Body of pancreas (tissue), 4 donors: ENCODE results near the gene CEP104. TPM values are rescaled to one million over a fixed set of nuclear protein-coding genes. Genes with fewer than 3 reads are reported as not detected.
A peak's percentile ranks its signal among the peaks of the same experiment; 100 is the strongest.

ENCODE experiments used
- ATAC-seq: fragments of 150-250 bp; one replicate; pipeline ENCODE4 v1.9.1; 2016
- DNase-seq, 4 donors: peaks; one replicate each; pipeline ENCODE4 v3.0.0-alpha.2; 2019
- H3K27ac ChIP-seq, 4 donors: fragments of 200-600 bp; sonication (generic); 1 replicate in 3 of 4; 2 replicates in 1 of 4; pipeline versions ENCODE4 v1.5.1 to v1.6.1; 2016 to 2019; ENCODE audit warnings: mild to moderate bottlenecking in 1 of 4, mixed read lengths in 1 of 4, moderate library complexity in 1 of 4
- H3K27me3 ChIP-seq, 2 donors: fragments of 200-600 bp; sonication (generic); one replicate each; pipeline ENCODE4 v1.6.0; 2016; ENCODE audit warnings: mild to moderate bottlenecking in 1 of 2
- H3K36me3 ChIP-seq, 2 donors: fragments of 200-600 bp; sonication (generic); replicated peaks in 1 of 2; 2 replicates each; pipeline ENCODE4 v1.5.1; 2016; ENCODE audit warnings: low read depth in 2 of 2; ENCODE audit not compliant: insufficient read depth in 1 of 2
- H3K4me1 ChIP-seq: fragments of 200-600 bp; sonication (generic); one replicate; pipeline ENCODE4 v1.6.0; 2016
- H3K4me3 ChIP-seq, 2 donors: fragments of 200-600 bp; sonication (generic); 1 replicate in 1 of 2; 2 replicates in 1 of 2; pipeline ENCODE4 v1.5.1; 2016 to 2019
- H3K9me3 ChIP-seq, 3 donors: fragments of 200-600 bp; sonication (generic); 1 replicate in 2 of 3; 2 replicates in 1 of 3; pipeline ENCODE4 v1.5.1; 2016
- POLR2A ChIP-seq, 3 donors: fragments of 450-650 bp; IDR thresholded peaks; one replicate each; pipeline ENCODE4 v1.6.1; 2016; ENCODE audit warnings: antibody characterized with exemption in 3 of 3, mild to moderate bottlenecking in 2 of 3
- WGBS, 2 donors: methylation state at CpG; one replicate each; pipeline ENCODE4 v1.1.5; 2017; 5-methylcytosine and 5-hydroxymethylcytosine counted together
- intact Hi-C: fragments of 100-400 bp; cut with DNase I; formaldehyde crosslinking; loops from one replicate; pipeline ENCODE4 v1.15.1; 2023
- total RNA-seq, 2 donors: library from RNA; depleted of rRNA; stranded (reverse); fragments of >200 nt; gene quantifications; one replicate each; pipeline ENCODE4 v1.1.0, GENCODE V29; 2016
- TF ChIP-seq, protein P1 (sequence below), 7 experiments: fragments of 450-650 bp in 4 of 7; fragments of 200-600 bp in 3 of 7; sonication (generic) in 3 of 7; IDR thresholded peaks; one replicate each; pipeline ENCODE4 v1.5.1; 2016 to 2019; ENCODE audit warnings: antibody characterized with exemption in 7 of 7

The CEP104 gene
- total RNA-seq, 2 donors from 2014 or later, result 17.9 to 22.1 TPM

DNA sequence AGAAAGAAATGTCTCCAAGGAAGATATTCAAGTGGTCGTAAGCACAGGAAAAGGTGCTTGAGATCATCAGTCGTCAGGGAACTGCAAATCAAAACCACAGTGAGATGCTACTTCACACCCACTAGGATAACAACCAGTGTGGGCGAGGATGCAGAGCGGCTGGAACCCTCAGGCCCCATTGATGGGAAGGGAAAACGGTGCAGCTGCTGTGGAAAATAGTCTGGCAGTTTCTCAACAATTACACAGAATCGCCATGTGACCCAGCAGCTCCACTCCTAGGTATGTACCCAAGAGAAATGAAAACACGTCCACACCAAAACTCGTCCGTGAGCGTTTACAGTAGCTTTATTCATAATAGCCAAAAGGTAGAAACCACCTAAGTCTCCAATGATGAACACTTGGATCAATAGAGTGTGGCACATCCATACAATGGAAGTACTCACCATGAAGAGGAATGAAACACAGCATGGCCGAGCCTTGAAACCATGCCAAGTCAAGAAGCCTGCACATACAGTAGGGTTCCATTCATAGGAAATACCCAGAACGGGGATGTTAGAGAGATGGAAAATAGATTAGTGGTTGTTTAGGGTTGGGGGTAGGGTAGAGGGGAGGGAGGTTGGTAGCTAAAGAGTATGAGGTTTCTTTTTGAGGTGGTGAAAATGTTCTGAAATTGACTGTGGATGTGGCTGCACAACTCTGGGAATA lies 6.4 kb upstream of the CEP104 start:
- no peaks in the 10 kb centered on the region for H3K36me3 ChIP-seq
- 79 to 89% methylated on average over 12 of the region's 12 CpGs for WGBS, 2 donors
- no peaks in the 10 kb centered on the region for H3K9me3 ChIP-seq
- no peak for DNase-seq
- H3K4me3 ChIP-seq, result no peak overlapping the region
- H3K27me3 ChIP-seq, result no peaks in the 10 kb centered on the region
- TF ChIP-seq POLR2A (IDR thresholded peaks at IDR 0.05), result no peak
- TF ChIP-seq, protein P1, sequence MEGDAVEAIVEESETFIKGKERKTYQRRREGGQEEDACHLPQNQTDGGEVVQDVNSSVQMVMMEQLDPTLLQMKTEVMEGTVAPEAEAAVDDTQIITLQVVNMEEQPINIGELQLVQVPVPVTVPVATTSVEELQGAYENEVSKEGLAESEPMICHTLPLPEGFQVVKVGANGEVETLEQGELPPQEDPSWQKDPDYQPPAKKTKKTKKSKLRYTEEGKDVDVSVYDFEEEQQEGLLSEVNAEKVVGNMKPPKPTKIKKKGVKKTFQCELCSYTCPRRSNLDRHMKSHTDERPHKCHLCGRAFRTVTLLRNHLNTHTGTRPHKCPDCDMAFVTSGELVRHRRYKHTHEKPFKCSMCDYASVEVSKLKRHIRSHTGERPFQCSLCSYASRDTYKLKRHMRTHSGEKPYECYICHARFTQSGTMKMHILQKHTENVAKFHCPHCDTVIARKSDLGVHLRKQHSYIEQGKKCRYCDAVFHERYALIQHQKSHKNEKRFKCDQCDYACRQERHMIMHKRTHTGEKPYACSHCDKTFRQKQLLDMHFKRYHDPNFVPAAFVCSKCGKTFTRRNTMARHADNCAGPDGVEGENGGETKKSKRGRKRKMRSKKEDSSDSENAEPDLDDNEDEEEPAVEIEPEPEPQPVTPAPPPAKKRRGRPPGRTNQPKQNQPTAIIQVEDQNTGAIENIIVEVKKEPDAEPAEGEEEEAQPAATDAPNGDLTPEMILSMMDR (IDR thresholded peaks at IDR 0.05), result no peak
- intact Hi-C loops, result no loop called here
- no peak for ATAC-seq
- H3K4me1 ChIP-seq, result peaks cover 14% of the 10 kb centered on the region
- H3K27ac ChIP-seq, result no peak overlapping the region

DNA sequence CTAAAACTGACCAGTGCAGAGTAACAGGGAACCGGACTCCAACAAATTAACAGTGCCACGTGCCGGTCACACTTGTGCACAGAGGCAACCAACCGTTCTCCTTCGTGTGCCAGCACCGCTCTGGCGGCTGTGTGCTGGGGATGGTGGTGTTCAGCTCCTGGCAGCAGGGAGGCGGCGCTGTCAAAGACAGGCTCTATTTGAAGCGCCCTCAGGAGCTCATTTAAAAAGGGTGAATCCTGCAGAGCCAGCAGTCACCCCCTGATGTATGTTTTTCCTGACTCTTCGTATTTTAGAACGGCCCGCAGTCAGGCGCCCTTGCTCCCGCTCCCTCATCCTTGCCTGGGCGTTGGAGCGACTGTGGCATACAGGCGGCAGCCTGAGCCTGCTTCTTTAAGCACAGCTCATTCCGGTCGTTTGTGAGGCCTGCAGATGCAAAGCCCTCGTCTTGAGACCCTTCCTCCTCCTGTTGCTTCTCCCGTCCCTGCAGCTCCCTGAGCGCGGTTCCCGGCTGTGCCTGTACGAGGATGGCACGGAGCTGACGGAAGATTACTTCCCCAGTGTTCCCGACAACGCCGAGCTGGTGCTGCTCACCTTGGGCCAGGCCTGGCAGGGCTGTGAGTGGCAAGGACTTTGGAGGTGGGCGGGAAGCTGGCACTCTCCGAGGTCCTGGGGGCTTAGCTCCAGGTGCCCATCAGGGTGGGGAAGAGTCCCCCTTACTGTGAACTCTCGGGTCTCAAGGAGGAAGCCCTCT lies 1.4 kb upstream of the CEP104 start:
- no peak for TF ChIP-seq POLR2A (IDR thresholded peaks at IDR 0.05)
- TF ChIP-seq, protein P1 (IDR thresholded peaks at IDR 0.05), result no peak
- H3K36me3 ChIP-seq, result no peaks in the 10 kb centered on the region
- intact Hi-C loops, result no loop called here
- WGBS, 2 donors, result 49 to 66% methylated on average over 27 to 30 of the region's 34 CpGs
- H3K9me3 ChIP-seq, result no peaks in the 10 kb centered on the region
- peaks cover 36% of the 10 kb centered on the region for H3K4me1 ChIP-seq
- DNase-seq (peak; percentile 23 to 45 (median 35)), ATAC-seq (no peak)
- H3K4me3 ChIP-seq, result peak overlapping the region; percentile 61 to 83
- no peaks in the 10 kb centered on the region for H3K27me3 ChIP-seq
- H3K27ac ChIP-seq, result peak overlapping the region in 3 of 4 donors; percentile 73 to 84 (median 83)

DNA sequence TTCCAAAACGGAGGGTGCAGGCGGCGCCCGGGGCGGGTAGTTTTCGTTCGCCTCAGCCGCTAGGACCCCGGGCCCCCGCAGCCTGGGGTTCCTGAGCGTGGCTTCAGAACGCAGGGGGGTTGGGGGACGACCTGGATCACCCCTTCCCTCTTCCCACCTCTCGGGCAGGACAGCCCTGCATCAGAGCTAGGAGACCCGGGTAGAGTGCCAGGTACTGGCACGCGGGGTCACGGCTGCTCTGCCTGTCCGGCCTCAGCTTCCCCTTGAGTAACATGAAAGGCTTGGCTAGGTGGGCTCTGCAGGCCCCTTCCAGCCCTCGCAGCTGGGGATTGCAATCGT lies 749 bp upstream of the CEP104 start:
- Histone ChIP-seq H3K9me3 (no peaks in the 10 kb centered on the region), H3K4me3 (peak overlapping the region; percentile 61 to 83), H3K36me3 (no peaks in the 10 kb centered on the region), H3K4me1 (peaks cover 36% of the 10 kb centered on the region), H3K27me3 (no peaks in the 10 kb centered on the region), H3K27ac (peak overlapping the region; percentile 44 to 84 (median 78))
- no peak for TF ChIP-seq POLR2A (IDR thresholded peaks at IDR 0.05)
- WGBS, 2 donors, result 2 to 3% methylated on average over 6 to 20 of the region's 21 CpGs
- ATAC-seq (peak; percentile 1), DNase-seq (peak in 1 of 4 donors; percentile 27)
- intact Hi-C loops, result no loop called here

DNA sequence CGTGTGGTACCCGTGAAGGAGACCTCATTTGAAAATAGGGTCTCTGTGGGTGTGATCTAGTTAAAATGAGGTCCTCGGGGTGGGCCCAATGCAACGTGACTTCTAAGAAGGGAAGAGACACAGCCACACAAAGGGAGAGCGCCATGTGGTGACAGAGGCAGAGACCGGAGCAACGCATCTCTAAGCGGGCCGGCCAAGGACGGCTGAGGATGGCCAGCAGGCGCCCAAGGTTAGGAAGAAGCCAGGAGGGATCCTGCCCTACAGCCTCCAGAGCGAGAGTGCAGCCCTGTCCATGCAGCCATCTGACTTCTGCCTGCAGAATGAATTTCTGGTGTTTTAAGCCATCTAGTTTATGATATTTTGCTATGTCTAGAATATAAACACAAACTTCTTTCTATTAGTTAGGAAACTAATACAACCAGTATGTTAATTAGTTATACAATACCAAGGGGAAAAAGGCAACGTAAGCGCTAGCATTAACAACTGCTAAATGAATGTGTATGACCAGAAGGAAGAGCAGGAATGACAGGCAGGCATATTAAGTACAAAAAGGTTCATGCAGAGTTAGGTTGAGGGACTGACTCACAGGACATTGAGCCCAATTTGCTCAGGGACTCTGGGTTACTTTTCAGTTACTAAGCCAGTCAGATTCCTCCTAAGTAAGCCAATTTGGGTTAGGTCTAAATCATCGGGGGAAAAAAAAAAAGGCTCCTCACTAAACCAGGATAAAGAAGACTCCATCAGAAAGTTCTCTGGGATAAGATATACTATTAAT lies 4.1 kb downstream of the CEP104 start:
- no peaks in the 10 kb centered on the region for H3K27me3 ChIP-seq
- DNase-seq, result no peak
- peaks cover 17% of the 10 kb centered on the region for H3K4me1 ChIP-seq
- H3K36me3 ChIP-seq, result peaks cover 0 to 8% of the 10 kb centered on the region in 2 donors
- no peak overlapping the region for H3K27ac ChIP-seq
- H3K9me3 ChIP-seq, result no peaks in the 10 kb centered on the region
- no peak overlapping the region for H3K4me3 ChIP-seq
- intact Hi-C loops, result no loop called here
- TF ChIP-seq, protein P1 (IDR thresholded peaks at IDR 0.05), result no peak
- no peak for TF ChIP-seq POLR2A (IDR thresholded peaks at IDR 0.05)
- WGBS, 2 donors, result 74 to 81% methylated on average over 14 to 15 of the region's 15 CpGs
- no peak for ATAC-seq

DNA sequence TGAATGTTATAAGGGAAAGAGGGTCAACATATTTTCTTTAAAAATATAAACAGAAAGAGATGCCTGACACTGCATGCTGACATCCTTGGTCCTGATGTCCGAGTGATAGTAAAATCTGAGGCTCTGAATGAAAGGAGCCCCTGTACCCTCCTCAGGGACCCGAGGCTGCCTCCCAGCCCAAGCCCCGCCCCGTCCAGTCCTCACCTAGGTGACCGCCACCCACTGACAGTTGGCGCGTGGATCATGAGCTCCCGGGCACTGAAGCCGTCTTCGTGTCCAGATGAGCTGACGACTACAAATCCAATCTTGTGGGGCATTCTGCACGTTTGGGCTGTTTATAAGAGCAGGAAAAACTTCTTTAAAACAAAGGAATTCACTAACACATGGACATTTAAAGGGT lies 4.9 kb downstream of the CEP104 start:
- DNase-seq (no peak), ATAC-seq (no peak)
- no peak overlapping the region for H3K4me3 ChIP-seq
- H3K36me3 ChIP-seq, result peaks cover 0 to 11% of the 10 kb centered on the region in 2 donors
- no peaks in the 10 kb centered on the region for H3K27me3 ChIP-seq
- H3K9me3 ChIP-seq, result no peaks in the 10 kb centered on the region
- intact Hi-C loops, result no loop called here
- H3K4me1 ChIP-seq, result peaks cover 16% of the 10 kb centered on the region
- no peak overlapping the region for H3K27ac ChIP-seq
- 73 to 79% methylated on average over 7 to 12 of the region's 12 CpGs for WGBS, 2 donors
- TF ChIP-seq, protein P1 (IDR thresholded peaks at IDR 0.05), result no peak
- TF ChIP-seq POLR2A (IDR thresholded peaks at IDR 0.05), result no peak
